ENCODE measurements around the gene DDX39A. TPM values are rescaled to one million over a fixed set of nuclear protein-coding genes. Genes with fewer than 3 reads are reported as not detected.

Gene DDX39A
- total and polyA plus RNA-seq, 3 donors from 2014 or later: 218 to 323 (median 295) TPM

- WGBS, 2 donors: 95% methylated on average over 8 of the region's 8 CpGs
- Histone ChIP-seq H3K9me3 (no peaks in the 10 kb centered on the region), H3K27ac (no peak overlapping the region), H3K36me3 (ENCODE audit: low read depth, missing control alignments) (no peaks in the 10 kb centered on the region), H3K4me1 (peaks cover 21% of the 10 kb centered on the region), H3K4me3 (no peak overlapping the region), H3K27me3 (no peaks in the 10 kb centered on the region)
- DNase-seq: no peak
- TF ChIP-seq CTCF (IDR thresholded peaks at IDR 0.05): no peak
- no peak for TF ChIP-seq POLR2A (IDR thresholded peaks at IDR 0.05)
- intact Hi-C loops (cut with DNase I; ENCODE audit: low total_unique reads): no loop called here
Measured at GRCh38 chr19:14414926-14415690, 4.0 kb downstream of the DDX39A start.

- DNase-seq: no peak
- Histone ChIP-seq H3K27ac (no peak overlapping the region), H3K4me3 (no peak overlapping the region), H3K9me3 (no peaks in the 10 kb centered on the region), H3K4me1 (peaks cover 21% of the 10 kb centered on the region), H3K27me3 (no peaks in the 10 kb centered on the region), H3K36me3 (ENCODE audit: low read depth, missing control alignments) (no peaks in the 10 kb centered on the region)
- TF ChIP-seq CTCF (IDR thresholded peaks at IDR 0.05) (no peak), POLR2A (IDR thresholded peaks at IDR 0.05) (no peak)
- intact Hi-C loops (cut with DNase I; ENCODE audit: low total_unique reads): no loop called here
- 45 to 58% methylated on average over 2 to 3 of the region's 3 CpGs for WGBS, 2 donors
Measured at GRCh38 chr19:14413693-14414181, 5.4 kb downstream of the DDX39A start.

- DNase-seq: no peak
- intact Hi-C loops (cut with DNase I; ENCODE audit: low total_unique reads): no loop called here
- H3K36me3 ChIP-seq (ENCODE audit: low read depth, missing control alignments): no peaks in the 10 kb centered on the region
Measured at GRCh38 chr19:14412996-14413692, 6.0 kb downstream of the DDX39A start.

GRCh38 chr19:14412324-14412995, 6.7 kb downstream of the DDX39A start:
- no peak for TF ChIP-seq POLR2A (IDR thresholded peaks at IDR 0.05)
- no peak for TF ChIP-seq CTCF (IDR thresholded peaks at IDR 0.05)
- Histone ChIP-seq H3K27ac (no peak overlapping the region), H3K4me1 (peaks cover 14% of the 10 kb centered on the region), H3K4me3 (no peak overlapping the region), H3K27me3 (no peaks in the 10 kb centered on the region), H3K36me3 (ENCODE audit: low read depth, missing control alignments) (no peaks in the 10 kb centered on the region), H3K9me3 (no peaks in the 10 kb centered on the region)
- 84 to 93% methylated on average over 10 to 25 of the region's 25 CpGs for WGBS, 2 donors
- intact Hi-C loops (cut with DNase I; ENCODE audit: low total_unique reads): no loop called here
- no peak for DNase-seq

More at GRCh38 chr19:14412996-14413692, 6.0 kb downstream of the DDX39A start:
- Histone ChIP-seq H3K4me3 (no peak overlapping the region), H3K27ac (no peak overlapping the region), H3K9me3 (no peaks in the 10 kb centered on the region), H3K27me3 (no peaks in the 10 kb centered on the region), H3K4me1 (peaks cover 19% of the 10 kb centered on the region)
- TF ChIP-seq POLR2A (IDR thresholded peaks at IDR 0.05): no peak
- no peak for TF ChIP-seq CTCF (IDR thresholded peaks at IDR 0.05)
- 86 to 88% methylated on average over 14 to 15 of the region's 15 CpGs for WGBS, 2 donors
